GM13976 (cell line): ENCODE data around the gene PEX7.
"Not testable (repeated sequence)": the region's sequence is repeated elsewhere in the genome, so short reads cannot be mapped to it uniquely, and the experiment has no call there.

Source experiments
- DNase-seq: peaks from one replicate; pipeline ENCODE4 v3.0.0; 2012; ENCODE audit warnings: low spot score
- in situ Hi-C: fragments of 300-500 bp; cut with MboI; formaldehyde crosslinking; loops from one replicate; pipeline ENCODE4 v1.12.0; 2022; ENCODE audit warnings: low sequenced_read_pairs, mixed read lengths, inconsistent platforms; ENCODE audit not compliant: unreplicated experiment
- TF ChIP-seq, protein P1 (sequence below): IDR thresholded peaks from 2 replicates; pipeline ENCODE4 v1.5.1; 2012; ENCODE audit warnings: borderline replicate concordance, mild to moderate bottlenecking; ENCODE audit not compliant: insufficient read depth; ENCODE audit errors: extremely low read depth, missing control alignments, control extremely low read depth

PEX7 gene

DNA sequence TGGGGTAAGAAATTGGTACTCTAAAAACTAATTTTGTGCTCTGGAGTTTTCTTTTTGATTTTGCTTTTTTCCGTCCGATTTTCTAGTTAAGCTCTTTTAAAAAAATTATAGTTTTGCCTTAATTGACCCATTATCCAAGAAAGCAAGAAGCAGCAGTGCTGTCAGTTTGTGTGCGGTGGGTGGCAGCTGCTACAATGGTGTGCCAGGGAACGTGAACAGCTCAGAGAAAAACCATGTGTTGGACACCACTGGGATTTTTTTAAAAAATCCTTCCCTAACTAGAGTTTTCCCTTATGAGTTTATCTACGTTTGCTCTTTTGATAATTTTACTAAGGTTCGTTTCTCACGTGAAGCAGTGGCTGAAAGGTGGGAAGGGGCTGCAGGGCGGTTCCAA, 38.1 kb upstream of the PEX7 start:
- TF ChIP-seq, protein P1, sequence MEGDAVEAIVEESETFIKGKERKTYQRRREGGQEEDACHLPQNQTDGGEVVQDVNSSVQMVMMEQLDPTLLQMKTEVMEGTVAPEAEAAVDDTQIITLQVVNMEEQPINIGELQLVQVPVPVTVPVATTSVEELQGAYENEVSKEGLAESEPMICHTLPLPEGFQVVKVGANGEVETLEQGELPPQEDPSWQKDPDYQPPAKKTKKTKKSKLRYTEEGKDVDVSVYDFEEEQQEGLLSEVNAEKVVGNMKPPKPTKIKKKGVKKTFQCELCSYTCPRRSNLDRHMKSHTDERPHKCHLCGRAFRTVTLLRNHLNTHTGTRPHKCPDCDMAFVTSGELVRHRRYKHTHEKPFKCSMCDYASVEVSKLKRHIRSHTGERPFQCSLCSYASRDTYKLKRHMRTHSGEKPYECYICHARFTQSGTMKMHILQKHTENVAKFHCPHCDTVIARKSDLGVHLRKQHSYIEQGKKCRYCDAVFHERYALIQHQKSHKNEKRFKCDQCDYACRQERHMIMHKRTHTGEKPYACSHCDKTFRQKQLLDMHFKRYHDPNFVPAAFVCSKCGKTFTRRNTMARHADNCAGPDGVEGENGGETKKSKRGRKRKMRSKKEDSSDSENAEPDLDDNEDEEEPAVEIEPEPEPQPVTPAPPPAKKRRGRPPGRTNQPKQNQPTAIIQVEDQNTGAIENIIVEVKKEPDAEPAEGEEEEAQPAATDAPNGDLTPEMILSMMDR = no peak
- in situ Hi-C loops = no loop called here
- no peak for DNase-seq

DNA sequence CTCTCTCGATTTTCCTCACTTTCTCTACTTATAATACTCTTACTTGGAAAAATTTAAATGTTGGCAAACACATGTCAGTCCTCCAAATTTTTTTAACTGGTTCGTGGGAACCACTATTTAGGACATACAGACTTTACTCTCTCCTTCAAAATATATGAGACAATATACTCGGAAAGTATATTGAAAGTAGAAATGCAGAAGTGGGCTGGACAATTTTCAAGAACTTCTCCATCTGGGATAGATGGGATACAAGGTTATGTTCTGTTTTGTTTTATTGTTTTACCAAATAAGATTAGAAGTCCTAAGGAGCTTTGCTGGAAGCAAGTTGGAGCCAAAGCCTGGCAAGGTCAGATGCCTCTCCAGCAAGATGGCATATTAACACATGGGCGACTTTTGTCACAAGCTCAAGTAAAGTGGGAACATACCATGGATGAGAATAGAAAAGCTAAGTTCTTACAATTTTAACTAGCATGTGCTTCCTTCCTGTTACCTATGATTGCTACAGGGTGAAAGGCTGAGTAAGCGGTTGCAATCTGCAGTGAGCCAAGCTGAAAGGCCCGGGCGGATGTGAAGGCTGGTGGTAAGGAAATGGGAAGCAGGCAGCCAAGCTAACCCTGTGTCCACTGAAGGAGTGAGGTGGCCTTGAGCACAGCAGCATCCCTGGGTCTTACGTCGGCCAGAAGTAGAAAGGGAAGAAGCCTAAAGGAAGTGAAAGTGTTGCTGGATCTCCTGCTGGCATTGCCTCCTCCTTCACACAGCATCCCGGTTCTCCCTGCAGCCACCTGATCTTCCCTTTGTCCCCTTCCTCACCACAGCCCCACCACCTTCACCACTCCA, 37.3 kb upstream of the PEX7 start:
- in situ Hi-C loops = no loop called here
- TF ChIP-seq, protein P1 = no peak
- DNase-seq = no peak

DNA sequence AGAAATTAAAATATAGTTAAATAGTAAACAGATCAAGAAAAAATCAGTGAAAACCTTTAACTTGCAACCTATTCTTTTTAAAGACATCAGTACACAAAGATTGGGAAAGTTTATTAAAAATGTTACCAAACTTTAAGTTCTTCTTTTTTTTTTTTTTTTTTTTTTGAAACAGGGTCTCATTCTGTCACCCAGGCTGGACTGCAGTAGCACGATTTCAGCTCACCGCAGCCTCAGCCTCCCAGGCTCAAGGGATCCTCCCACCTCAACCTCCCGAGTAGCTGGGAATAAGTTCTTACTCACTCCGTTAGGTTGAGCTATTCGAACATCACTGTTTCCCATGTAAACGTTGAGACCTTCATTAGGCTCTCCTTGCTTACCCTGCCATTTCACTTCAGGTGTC, 35.7 kb upstream of the PEX7 start:
- TF ChIP-seq, protein P1 = no peak
- in situ Hi-C loops = no loop called here
- no peak for DNase-seq

- DNase-seq = no peak
- in situ Hi-C loops = no loop called here
- TF ChIP-seq, protein P1 = no peak
Observed at GRCh38 chr6:136787726-136788068, 34.7 kb upstream of the PEX7 start.

GRCh38 chr6:136788069-136788902, 34.1 kb upstream of the PEX7 start:
- in situ Hi-C loops = no loop called here
- DNase-seq = no peak
- TF ChIP-seq, protein P1 = no peak

GRCh38 chr6:136789440-136789839, 33.0 kb upstream of the PEX7 start:
- in situ Hi-C loops, DNase-seq: not testable (repeated sequence)
